ENCODE data around the gene PAGR1. TPM values are rescaled to one million over a fixed set of nuclear protein-coding genes. Genes with fewer than 3 reads are reported as not detected.

PAGR1 gene
- total and polyA plus RNA-seq, 9 of the 15 experiments (the other 6 are each of a cell fraction or from before 2014, with no cell fraction given): 1.4 to 58.2 (median 16.8) TPM

GRCh38 chr16:29848420-29849297, 32.7 kb downstream of the PAGR1 start (continued):
- TF ChIP-seq ATF1 (CRISPR knock-in tag; IDR thresholded peaks at IDR 0.05) (no peak), ATF1 (tag; IDR thresholded peaks at IDR 0.05) (peak; percentile 44), SRSF3 (IDR thresholded peaks at IDR 0.05; ENCODE audit: insufficient read depth, low read length) (no peak), MED1 (CRISPR knock-in tag; IDR thresholded peaks at IDR 0.05; ENCODE audit: borderline replicate concordance) (no peak), E2F4 (CRISPR knock-in tag; IDR thresholded peaks at IDR 0.05; ENCODE audit: low read depth) (0 out of 2 replicates have a peak, but pooled peaks have one; percentile 11), THRA (IDR thresholded peaks at IDR 0.05) (no peak), RAD21 (CRISPR knock-in tag; conservative IDR thresholded peaks at IDR 0.05 in 1 of 2, IDR thresholded peaks at IDR 0.05 in 1 of 2) (peak; percentile 61 to 85), RB1 (IDR thresholded peaks at IDR 0.05; ENCODE audit: low read depth) (peak; percentile 73), ZNF121 (CRISPR knock-in tag; conservative IDR thresholded peaks at IDR 0.05) (peak; percentile 56; the same call in 1 of the 2 replicates), DACH1 (IDR thresholded peaks at IDR 0.05; ENCODE audit: partially characterized antibody) (peak; percentile 75), CREB1 (IDR thresholded peaks at IDR 0.05) (no peak), CREB1 (CRISPR knock-in tag; IDR thresholded peaks at IDR 0.05) (peak; percentile 67), CTCF (IDR thresholded peaks at IDR 0.05 in 2 of 3, conservative IDR thresholded peaks at IDR 0.05 in 1 of 3; ENCODE audit: insufficient read depth in 2 of 3, low read depth in 1 of 3, low read length in 3 of 3) (peak; percentile 88 to 96 (median 90)), ZNF384 (IDR thresholded peaks at IDR 0.05; ENCODE audit: low read depth, low read length) (peak; percentile 40; the same call in 1 of the 2 replicates), GABPB1 (CRISPR knock-in tag; IDR thresholded peaks at IDR 0.05) (peak; percentile 36; the same call in 1 of the 2 replicates), RFX7 (CRISPR knock-in tag; IDR thresholded peaks at IDR 0.05) (no peak), ZNF395 (CRISPR knock-in tag; IDR thresholded peaks at IDR 0.05) (no peak)
- TF ChIP-seq, protein P1, sequence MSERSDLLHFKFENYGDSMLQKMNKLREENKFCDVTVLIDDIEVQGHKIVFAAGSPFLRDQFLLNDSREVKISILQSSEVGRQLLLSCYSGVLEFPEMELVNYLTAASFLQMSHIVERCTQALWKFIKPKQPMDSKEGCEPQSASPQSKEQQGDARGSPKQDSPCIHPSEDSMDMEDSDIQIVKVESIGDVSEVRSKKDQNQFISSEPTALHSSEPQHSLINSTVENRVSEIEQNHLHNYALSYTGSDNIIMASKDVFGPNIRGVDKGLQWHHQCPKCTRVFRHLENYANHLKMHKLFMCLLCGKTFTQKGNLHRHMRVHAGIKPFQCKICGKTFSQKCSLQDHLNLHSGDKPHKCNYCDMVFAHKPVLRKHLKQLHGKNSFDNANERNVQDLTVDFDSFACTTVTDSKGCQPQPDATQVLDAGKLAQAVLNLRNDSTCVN (CRISPR knock-in tag; IDR thresholded peaks at IDR 0.05): no peak
- TF ChIP-seq, protein P2, sequence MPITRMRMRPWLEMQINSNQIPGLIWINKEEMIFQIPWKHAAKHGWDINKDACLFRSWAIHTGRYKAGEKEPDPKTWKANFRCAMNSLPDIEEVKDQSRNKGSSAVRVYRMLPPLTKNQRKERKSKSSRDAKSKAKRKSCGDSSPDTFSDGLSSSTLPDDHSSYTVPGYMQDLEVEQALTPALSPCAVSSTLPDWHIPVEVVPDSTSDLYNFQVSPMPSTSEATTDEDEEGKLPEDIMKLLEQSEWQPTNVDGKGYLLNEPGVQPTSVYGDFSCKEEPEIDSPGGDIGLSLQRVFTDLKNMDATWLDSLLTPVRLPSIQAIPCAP (CRISPR knock-in tag; IDR thresholded peaks at IDR 0.05; ENCODE audit: borderline replicate concordance): no peak

Data from K562 (cell line).